ENCODE measurements around the gene MTMR1. TPM values are rescaled to one million over a fixed set of nuclear protein-coding genes. Genes with fewer than 3 reads are reported as not detected.

Gene MTMR1
- total and polyA plus RNA-seq, 2 donors from 2014 or later, result 6.2 to 24.5 TPM

DNA sequence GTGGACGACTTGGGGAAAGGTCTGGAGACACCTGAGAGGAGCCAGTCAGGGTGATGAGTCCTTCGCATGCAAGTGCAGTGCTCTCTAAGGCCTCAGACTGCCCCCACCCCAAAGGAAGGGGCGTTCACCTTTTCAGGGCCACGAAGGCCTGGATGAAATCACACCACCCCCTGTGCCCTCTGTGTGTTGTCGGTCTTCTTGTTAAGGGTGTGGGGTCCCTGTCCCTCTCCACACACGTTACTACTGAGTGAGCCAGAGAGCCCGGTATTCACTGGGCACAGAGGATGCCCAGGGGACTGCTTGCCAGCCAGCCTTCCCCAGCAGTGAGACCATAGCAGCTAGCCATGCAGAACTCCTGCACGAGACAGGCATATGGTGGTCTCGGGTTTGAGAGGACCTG is 72.0 kb downstream of the MTMR1 start:
- Histone ChIP-seq H3K9ac (ENCODE audit: low read length in 3 of 3) (no peak overlapping the region), H3K4me3 (ENCODE audit: low read length in 3 of 3) (no peak overlapping the region), H3K27me3 (ENCODE audit: control insufficient read depth, insufficient read depth, low read length) (no peaks in the 10 kb centered on the region), H3K36me3 (ENCODE audit: control insufficient read depth in 2 of 3, insufficient read depth in 3 of 3, low read length in 3 of 3) (no peaks in the 10 kb centered on the region), H3K27ac (ENCODE audit: low read depth in 2 of 2, low read length in 2 of 2) (no peak overlapping the region), H3K9me3 (ENCODE audit: control insufficient read depth in 2 of 3, insufficient read depth in 1 of 3, low read length in 3 of 3) (no peaks in the 10 kb centered on the region), H3K4me1 (ENCODE audit: control insufficient read depth in 2 of 3, insufficient read depth in 2 of 3, low read depth in 1 of 3, low read length in 3 of 3) (no peaks in the 10 kb centered on the region)
- DNase-seq (no peak), FAIRE-seq (no peak)
- intact Hi-C loops (cut with DNase I), result no loop called here
- TF ChIP-seq, protein P1, sequence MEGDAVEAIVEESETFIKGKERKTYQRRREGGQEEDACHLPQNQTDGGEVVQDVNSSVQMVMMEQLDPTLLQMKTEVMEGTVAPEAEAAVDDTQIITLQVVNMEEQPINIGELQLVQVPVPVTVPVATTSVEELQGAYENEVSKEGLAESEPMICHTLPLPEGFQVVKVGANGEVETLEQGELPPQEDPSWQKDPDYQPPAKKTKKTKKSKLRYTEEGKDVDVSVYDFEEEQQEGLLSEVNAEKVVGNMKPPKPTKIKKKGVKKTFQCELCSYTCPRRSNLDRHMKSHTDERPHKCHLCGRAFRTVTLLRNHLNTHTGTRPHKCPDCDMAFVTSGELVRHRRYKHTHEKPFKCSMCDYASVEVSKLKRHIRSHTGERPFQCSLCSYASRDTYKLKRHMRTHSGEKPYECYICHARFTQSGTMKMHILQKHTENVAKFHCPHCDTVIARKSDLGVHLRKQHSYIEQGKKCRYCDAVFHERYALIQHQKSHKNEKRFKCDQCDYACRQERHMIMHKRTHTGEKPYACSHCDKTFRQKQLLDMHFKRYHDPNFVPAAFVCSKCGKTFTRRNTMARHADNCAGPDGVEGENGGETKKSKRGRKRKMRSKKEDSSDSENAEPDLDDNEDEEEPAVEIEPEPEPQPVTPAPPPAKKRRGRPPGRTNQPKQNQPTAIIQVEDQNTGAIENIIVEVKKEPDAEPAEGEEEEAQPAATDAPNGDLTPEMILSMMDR (IDR thresholded peaks at IDR 0.05; ENCODE audit: borderline replicate concordance, extremely low read depth, insufficient read depth), result no peak

DNA sequence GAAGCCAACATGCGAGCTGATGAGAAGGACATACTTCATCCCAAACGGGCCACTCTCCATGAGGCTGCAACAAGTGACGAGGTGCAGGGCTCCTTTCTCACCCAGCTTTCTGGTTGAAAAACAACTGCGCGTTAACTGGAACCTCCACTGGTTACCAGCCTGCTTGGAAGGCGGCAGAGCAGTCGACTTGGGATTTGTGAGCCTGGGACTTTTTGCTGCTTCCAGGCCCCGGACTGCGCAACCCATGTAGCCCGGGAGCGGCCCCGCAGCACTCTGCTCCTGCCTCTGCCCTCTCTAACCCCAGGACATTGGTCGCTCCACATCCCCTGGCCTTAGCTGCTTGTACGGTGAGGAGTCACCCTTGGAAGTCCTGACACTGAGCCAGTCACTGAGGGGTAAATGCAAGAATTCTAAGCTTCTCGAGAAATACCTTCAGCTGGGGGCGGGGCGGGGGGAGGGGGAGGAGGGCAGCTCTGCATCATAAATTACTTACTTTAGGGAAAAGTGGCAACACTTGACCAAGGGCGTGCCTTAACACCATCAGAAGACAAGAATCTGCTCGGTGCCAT is 72.7 kb downstream of the MTMR1 start:
- no peaks in the 10 kb centered on the region for H3K36me3 ChIP-seq (ENCODE audit: control insufficient read depth in 2 of 3, insufficient read depth in 3 of 3, low read length in 3 of 3)
- H3K27ac ChIP-seq (ENCODE audit: low read depth in 2 of 2, low read length in 2 of 2), result no peak overlapping the region
- no peak overlapping the region for H3K4me3 ChIP-seq (ENCODE audit: low read length in 3 of 3)
- no peaks in the 10 kb centered on the region for H3K4me1 ChIP-seq (ENCODE audit: control insufficient read depth in 2 of 3, insufficient read depth in 2 of 3, low read depth in 1 of 3, low read length in 3 of 3)
- FAIRE-seq, result no peak
- H3K27me3 ChIP-seq (ENCODE audit: control insufficient read depth, insufficient read depth, low read length), result no peaks in the 10 kb centered on the region
- DNase-seq, result no peak
- intact Hi-C loops (cut with DNase I), result no loop called here
- no peak overlapping the region for H3K9ac ChIP-seq (ENCODE audit: low read length in 3 of 3)
- no peaks in the 10 kb centered on the region for H3K9me3 ChIP-seq (ENCODE audit: control insufficient read depth in 2 of 3, insufficient read depth in 1 of 3, low read length in 3 of 3)
- TF ChIP-seq, protein P1 (IDR thresholded peaks at IDR 0.05; ENCODE audit: borderline replicate concordance, extremely low read depth, insufficient read depth), result no peak

DNA sequence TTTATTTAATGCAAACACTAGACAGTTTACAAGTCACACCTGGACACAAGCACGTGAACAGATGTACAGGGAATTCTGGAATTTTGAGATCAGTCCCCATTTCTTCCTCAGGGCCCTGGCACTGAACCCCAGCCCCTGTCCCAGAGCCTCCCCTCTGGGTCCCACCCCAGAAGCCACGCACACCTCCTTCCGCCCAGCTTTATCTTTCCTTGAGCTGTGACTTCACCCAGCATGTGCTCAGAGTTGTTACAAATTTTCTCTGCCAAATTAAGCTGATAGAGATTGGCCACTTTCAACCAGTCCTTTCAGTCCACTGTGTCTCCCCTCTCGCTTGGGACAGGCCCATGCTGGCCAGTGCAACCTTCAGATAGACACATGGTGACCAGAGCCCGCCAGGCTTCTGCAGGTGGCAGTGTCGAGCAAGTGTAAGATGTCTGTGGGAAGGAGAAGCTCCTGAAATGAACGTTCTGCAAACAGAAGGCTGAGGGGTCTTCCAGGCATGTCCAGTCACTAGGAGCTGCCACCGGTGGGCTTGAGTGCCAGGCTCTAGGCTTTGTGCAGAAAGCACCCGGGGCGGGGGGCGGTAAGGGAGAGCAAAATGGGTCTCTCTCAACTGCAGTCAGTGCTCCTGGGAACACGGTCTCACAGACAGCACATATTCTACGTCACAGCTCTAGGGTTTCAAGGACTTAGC is 73.3 kb downstream of the MTMR1 start:
- intact Hi-C loops (cut with DNase I), result no loop called here
- H3K27ac ChIP-seq (ENCODE audit: low read depth in 2 of 2, low read length in 2 of 2), result no peak overlapping the region
- DNase-seq (no peak), FAIRE-seq (no peak)
- H3K4me3 ChIP-seq (ENCODE audit: low read length in 3 of 3), result no peak overlapping the region
- TF ChIP-seq, protein P1 (IDR thresholded peaks at IDR 0.05; ENCODE audit: borderline replicate concordance, extremely low read depth, insufficient read depth), result no peak
- no peak overlapping the region for H3K9ac ChIP-seq (ENCODE audit: low read length in 3 of 3)
- no peaks in the 10 kb centered on the region for H3K36me3 ChIP-seq (ENCODE audit: control insufficient read depth in 2 of 3, insufficient read depth in 3 of 3, low read length in 3 of 3)
- no peaks in the 10 kb centered on the region for H3K9me3 ChIP-seq (ENCODE audit: control insufficient read depth in 2 of 3, insufficient read depth in 1 of 3, low read length in 3 of 3)
- H3K4me1 ChIP-seq (ENCODE audit: control insufficient read depth in 2 of 3, insufficient read depth in 2 of 3, low read depth in 1 of 3, low read length in 3 of 3), result no peaks in the 10 kb centered on the region
- H3K27me3 ChIP-seq (ENCODE audit: control insufficient read depth, insufficient read depth, low read length), result no peaks in the 10 kb centered on the region
